Measurements from ENCODE around the gene ANKS6. TPM values are rescaled to one million over a fixed set of nuclear protein-coding genes. Genes with fewer than 3 reads are reported as not detected.

The ANKS6 gene
- total and polyA plus RNA-seq, 2 experiments from 2014 or later, result 36.9 to 59.0 TPM

DNA sequence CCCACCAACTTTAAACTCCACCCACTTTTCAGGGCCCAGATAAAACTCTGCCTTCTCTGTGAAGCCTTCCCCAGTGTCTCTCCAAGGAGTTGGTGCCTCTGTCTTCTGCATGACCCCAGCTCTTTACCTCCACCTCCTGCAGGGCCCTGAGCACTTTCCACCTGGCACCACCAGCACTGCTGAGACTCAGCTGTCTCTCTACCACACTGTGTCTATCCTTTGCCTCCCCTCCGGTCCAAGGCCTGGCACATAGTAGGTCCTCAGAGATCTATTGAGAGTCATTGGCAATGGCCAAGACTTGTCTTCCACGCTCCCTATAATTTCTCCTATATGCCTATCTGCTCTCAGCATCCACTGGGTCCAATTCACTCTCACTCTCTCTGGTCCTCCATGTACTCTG, 74.7 kb downstream of the ANKS6 start:
- Histone ChIP-seq H3K36me3 (ENCODE audit: insufficient read depth) (no peaks in the 10 kb centered on the region), H3K27ac (ENCODE audit: low read depth) (no peak overlapping the region), H3K9me2 (ENCODE audit: insufficient read depth) (no peaks in the 10 kb centered on the region), H3K4me1 (ENCODE audit: insufficient read depth) (no peaks in the 10 kb centered on the region), H3K4me3 (no peak overlapping the region), H4K20me1 (replicated peaks; ENCODE audit: insufficient read depth) (no peaks in the 10 kb centered on the region), H3F3A (replicated peaks; ENCODE audit: low read depth) (no peaks in the 10 kb centered on the region), H3K79me2 (replicated peaks; ENCODE audit: insufficient read depth) (no peaks in the 10 kb centered on the region), H2AFZ (no peak overlapping the region), H3K4me2 (no peak overlapping the region), H3K27me3 (ENCODE audit: insufficient read depth) (no peaks in the 10 kb centered on the region)
- ATAC-seq (no peak), DNase-seq (ENCODE audit: low spot score) (no peak)
- Mint-ChIP-seq H3K36me3 (ENCODE audit: low read depth) (no peaks in the 10 kb centered on the region), H3K4me3 (no peak overlapping the region), H3K27ac (no peak overlapping the region), H3K27me3 (ENCODE audit: insufficient read depth, low read depth, poor library complexity) (peaks cover 5% of the 10 kb centered on the region), H3K4me1 (no peaks in the 10 kb centered on the region), H3K9me3 (no peaks in the 10 kb centered on the region)
- no peak for TF ChIP-seq NANOG (IDR thresholded peaks at IDR 0.05; ENCODE audit: borderline replicate concordance)

DNA sequence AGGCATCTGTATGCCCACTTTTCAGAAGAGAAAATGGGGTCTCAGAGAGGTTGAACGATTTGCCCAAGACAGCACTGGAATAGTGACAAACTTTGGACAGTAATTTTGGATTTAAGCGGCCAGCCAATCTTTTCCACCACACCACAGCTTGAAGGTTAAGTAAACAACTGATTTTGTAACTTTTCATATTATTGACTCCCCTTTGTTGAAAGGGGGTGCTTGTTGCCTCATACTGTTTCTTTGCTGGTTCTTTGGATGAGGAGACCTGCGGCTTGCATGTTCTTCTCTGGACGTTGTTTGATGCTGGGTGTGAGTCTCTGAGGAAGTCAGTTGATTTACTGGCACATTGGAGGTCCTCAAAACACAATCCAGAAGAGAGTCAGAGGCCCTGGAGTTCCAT, 76.0 kb downstream of the ANKS6 start:
- Mint-ChIP-seq H3K4me1 (no peaks in the 10 kb centered on the region), H3K36me3 (ENCODE audit: low read depth) (no peaks in the 10 kb centered on the region), H3K27me3 (ENCODE audit: insufficient read depth, low read depth, poor library complexity) (peaks cover 1% of the 10 kb centered on the region), H3K4me3 (no peak overlapping the region), H3K27ac (no peak overlapping the region), H3K9me3 (no peaks in the 10 kb centered on the region)
- DNase-seq (ENCODE audit: low spot score) (no peak), ATAC-seq (no peak)
- Histone ChIP-seq H3F3A (replicated peaks; ENCODE audit: low read depth) (no peaks in the 10 kb centered on the region), H3K36me3 (ENCODE audit: insufficient read depth) (no peaks in the 10 kb centered on the region), H3K4me3 (no peak overlapping the region), H3K27ac (ENCODE audit: low read depth) (no peak overlapping the region), H3K4me1 (ENCODE audit: insufficient read depth) (no peaks in the 10 kb centered on the region), H3K9me2 (ENCODE audit: insufficient read depth) (no peaks in the 10 kb centered on the region), H2AFZ (no peak overlapping the region), H3K4me2 (no peak overlapping the region), H4K20me1 (replicated peaks; ENCODE audit: insufficient read depth) (no peaks in the 10 kb centered on the region), H3K79me2 (replicated peaks; ENCODE audit: insufficient read depth) (no peaks in the 10 kb centered on the region), H3K27me3 (ENCODE audit: insufficient read depth) (no peaks in the 10 kb centered on the region)
- no peak for TF ChIP-seq ZNF331 (CRISPR knock-in tag; IDR thresholded peaks at IDR 0.05; ENCODE audit: low read depth)
- TF ChIP-seq STAT1 (IDR thresholded peaks at IDR 0.05; ENCODE audit: unreplicated experiment), result no peak

- Mint-ChIP-seq H3K4me1 (no peaks in the 10 kb centered on the region), H3K27ac (no peak overlapping the region), H3K27me3 (ENCODE audit: insufficient read depth, low read depth, poor library complexity) (peaks cover 1% of the 10 kb centered on the region), H3K36me3 (ENCODE audit: low read depth) (no peaks in the 10 kb centered on the region), H3K9me3 (no peaks in the 10 kb centered on the region), H3K4me3 (no peak overlapping the region)
- DNase-seq (ENCODE audit: low spot score) (no peak), ATAC-seq (no peak)
- H3K9me2 ChIP-seq (ENCODE audit: insufficient read depth), result no peaks in the 10 kb centered on the region
- H3K4me3 ChIP-seq, result no peak overlapping the region
- H4K20me1 ChIP-seq (replicated peaks; ENCODE audit: insufficient read depth), result no peaks in the 10 kb centered on the region; the same call in 1 of the 2 replicates
- H2AFZ ChIP-seq, result no peak overlapping the region
- H3F3A ChIP-seq (replicated peaks; ENCODE audit: low read depth), result no peaks in the 10 kb centered on the region
- no peaks in the 10 kb centered on the region for H3K4me1 ChIP-seq (ENCODE audit: insufficient read depth)
- no peak overlapping the region for H3K4me2 ChIP-seq
- no peak for TF ChIP-seq NANOG (IDR thresholded peaks at IDR 0.05; ENCODE audit: borderline replicate concordance)
- TF ChIP-seq, protein P1, sequence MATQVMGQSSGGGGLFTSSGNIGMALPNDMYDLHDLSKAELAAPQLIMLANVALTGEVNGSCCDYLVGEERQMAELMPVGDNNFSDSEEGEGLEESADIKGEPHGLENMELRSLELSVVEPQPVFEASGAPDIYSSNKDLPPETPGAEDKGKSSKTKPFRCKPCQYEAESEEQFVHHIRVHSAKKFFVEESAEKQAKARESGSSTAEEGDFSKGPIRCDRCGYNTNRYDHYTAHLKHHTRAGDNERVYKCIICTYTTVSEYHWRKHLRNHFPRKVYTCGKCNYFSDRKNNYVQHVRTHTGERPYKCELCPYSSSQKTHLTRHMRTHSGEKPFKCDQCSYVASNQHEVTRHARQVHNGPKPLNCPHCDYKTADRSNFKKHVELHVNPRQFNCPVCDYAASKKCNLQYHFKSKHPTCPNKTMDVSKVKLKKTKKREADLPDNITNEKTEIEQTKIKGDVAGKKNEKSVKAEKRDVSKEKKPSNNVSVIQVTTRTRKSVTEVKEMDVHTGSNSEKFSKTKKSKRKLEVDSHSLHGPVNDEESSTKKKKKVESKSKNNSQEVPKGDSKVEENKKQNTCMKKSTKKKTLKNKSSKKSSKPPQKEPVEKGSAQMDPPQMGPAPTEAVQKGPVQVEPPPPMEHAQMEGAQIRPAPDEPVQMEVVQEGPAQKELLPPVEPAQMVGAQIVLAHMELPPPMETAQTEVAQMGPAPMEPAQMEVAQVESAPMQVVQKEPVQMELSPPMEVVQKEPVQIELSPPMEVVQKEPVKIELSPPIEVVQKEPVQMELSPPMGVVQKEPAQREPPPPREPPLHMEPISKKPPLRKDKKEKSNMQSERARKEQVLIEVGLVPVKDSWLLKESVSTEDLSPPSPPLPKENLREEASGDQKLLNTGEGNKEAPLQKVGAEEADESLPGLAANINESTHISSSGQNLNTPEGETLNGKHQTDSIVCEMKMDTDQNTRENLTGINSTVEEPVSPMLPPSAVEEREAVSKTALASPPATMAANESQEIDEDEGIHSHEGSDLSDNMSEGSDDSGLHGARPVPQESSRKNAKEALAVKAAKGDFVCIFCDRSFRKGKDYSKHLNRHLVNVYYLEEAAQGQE (IDR thresholded peaks at IDR 0.05; ENCODE audit: unreplicated experiment), result no peak
- TF ChIP-seq ZNF331 (CRISPR knock-in tag; IDR thresholded peaks at IDR 0.05; ENCODE audit: low read depth), result no peak
- no peak for TF ChIP-seq CREB1 (CRISPR knock-in tag; IDR thresholded peaks at IDR 0.05; ENCODE audit: low read depth)
- H3K79me2 ChIP-seq (replicated peaks; ENCODE audit: insufficient read depth), result no peaks in the 10 kb centered on the region
- H3K27ac ChIP-seq (ENCODE audit: low read depth), result no peak overlapping the region
- no peaks in the 10 kb centered on the region for H3K36me3 ChIP-seq (ENCODE audit: insufficient read depth)
- no peaks in the 10 kb centered on the region for H3K27me3 ChIP-seq (ENCODE audit: insufficient read depth)
Observed at GRCh38 chr9:98719055-98719454, 77.3 kb downstream of the ANKS6 start.
